Right lobe of liver (tissue), 4 donors: ENCODE results near the gene ASIC2.

ENCODE experiments used
- POLR2A ChIP-seq: fragments of 450-650 bp; IDR thresholded peaks from one replicate; pipeline ENCODE4 v1.6.1; 2017; ENCODE audit warnings: antibody characterized with exemption, mild to moderate bottlenecking
- TF ChIP-seq, protein P1 (sequence below), 4 donors: fragments of 200-600 bp in 3 of 4; fragments of 450-650 bp in 1 of 4; IDR thresholded peaks; one replicate each; pipeline versions ENCODE4 v1.5.1 to v1.8.0; 2016 to 2022; ENCODE audit warnings: antibody characterized with exemption in 4 of 4, mild to moderate bottlenecking in 2 of 4
- donor health status: DM: no; HTN: no; CAD: no.
- donor health status: DM: no; HTN: no; CAD: no.
- donor health status: DM: no; HTN: yes; CAD: no.

DNA sequence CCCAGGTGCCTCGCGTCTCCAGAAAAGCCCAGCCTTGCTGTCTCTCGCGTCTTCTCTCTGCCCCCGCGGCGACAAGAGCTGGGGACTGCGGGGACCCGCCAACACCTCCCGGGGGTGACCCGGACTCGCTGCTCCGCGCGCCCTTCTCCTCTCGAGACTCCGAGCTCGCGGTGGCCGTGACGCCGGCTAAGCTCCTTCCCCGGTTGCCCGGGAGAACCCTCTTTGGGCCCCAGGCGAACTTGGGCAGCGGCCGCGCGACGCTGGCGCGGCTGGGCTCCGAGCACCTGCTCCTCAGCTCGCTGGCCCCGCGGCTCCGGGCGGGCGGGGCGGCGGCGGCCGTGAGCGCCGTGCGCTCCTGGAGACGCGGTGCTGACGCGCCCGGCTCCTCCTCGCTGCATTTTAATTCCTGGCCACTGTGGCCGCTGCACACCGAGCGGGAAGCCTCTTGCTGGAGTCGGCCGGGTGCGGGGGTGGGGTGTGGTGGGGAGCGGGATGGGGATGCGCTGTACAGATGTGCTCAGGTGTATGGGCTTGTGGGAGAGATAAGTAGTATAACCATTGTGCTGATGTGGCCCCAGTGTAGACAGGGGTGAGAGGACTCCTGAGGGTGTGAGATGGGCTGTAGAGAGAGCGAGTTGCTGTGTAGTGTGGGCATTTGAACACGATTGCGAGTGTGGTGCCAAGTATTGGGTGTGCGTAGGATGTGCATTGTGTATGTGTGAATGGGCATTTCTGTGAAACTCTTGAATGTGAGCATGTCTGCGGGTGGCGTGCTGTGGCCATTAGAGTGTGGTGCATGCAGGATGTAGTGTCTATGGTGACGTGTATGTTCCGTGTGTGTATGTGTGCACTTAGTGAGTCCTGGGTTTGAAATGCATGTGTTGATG is at the start of gene ASIC2:
- TF ChIP-seq, protein P1, sequence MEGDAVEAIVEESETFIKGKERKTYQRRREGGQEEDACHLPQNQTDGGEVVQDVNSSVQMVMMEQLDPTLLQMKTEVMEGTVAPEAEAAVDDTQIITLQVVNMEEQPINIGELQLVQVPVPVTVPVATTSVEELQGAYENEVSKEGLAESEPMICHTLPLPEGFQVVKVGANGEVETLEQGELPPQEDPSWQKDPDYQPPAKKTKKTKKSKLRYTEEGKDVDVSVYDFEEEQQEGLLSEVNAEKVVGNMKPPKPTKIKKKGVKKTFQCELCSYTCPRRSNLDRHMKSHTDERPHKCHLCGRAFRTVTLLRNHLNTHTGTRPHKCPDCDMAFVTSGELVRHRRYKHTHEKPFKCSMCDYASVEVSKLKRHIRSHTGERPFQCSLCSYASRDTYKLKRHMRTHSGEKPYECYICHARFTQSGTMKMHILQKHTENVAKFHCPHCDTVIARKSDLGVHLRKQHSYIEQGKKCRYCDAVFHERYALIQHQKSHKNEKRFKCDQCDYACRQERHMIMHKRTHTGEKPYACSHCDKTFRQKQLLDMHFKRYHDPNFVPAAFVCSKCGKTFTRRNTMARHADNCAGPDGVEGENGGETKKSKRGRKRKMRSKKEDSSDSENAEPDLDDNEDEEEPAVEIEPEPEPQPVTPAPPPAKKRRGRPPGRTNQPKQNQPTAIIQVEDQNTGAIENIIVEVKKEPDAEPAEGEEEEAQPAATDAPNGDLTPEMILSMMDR (IDR thresholded peaks at IDR 0.05), result no peak
- TF ChIP-seq POLR2A, result no peak
